ENCODE measurements around the gene ICOS. TPM values are rescaled to one million over a fixed set of nuclear protein-coding genes. Genes with fewer than 3 reads are reported as not detected.

The ICOS gene
- polyA plus RNA-seq, 1 donor from 2014 or later: not detected

- no peak overlapping the region for H2AFZ ChIP-seq (ENCODE audit: low read depth, low read length)
- H3K27me3 ChIP-seq (ENCODE audit: insufficient read depth, low read depth, low read length): no peaks in the 10 kb centered on the region
- H3K4me2 ChIP-seq (ENCODE audit: low read length): no peak overlapping the region
- no peaks in the 10 kb centered on the region for H3F3A ChIP-seq (ENCODE audit: insufficient read depth, low read length, poor library complexity, severe bottlenecking)
- H3K27ac ChIP-seq (ENCODE audit: low read length): no peak overlapping the region
- H3K36me3 ChIP-seq (ENCODE audit: insufficient read depth, low read length): no peaks in the 10 kb centered on the region
- no peak overlapping the region for H3K9ac ChIP-seq (ENCODE audit: low read length)
- H3K79me2 ChIP-seq (replicated peaks; ENCODE audit: insufficient read depth, low read length): no peaks in the 10 kb centered on the region
- H3K4me3 ChIP-seq (ENCODE audit: low read length): no peak overlapping the region
- TF ChIP-seq RAD21 (conservative IDR thresholded peaks at IDR 0.05) (no peak), EP300 (conservative IDR thresholded peaks at IDR 0.05; ENCODE audit: poor library complexity, severe bottlenecking) (peak; percentile 78), CTCF (IDR thresholded peaks at IDR 0.05; ENCODE audit: poor library complexity, severe bottlenecking) (no peak), REST (IDR thresholded peaks at IDR 0.05; ENCODE audit: borderline replicate concordance) (peak; percentile 76), POLR2AphosphoS5 (IDR thresholded peaks at IDR 0.05) (peak; percentile 69)
- no peaks in the 10 kb centered on the region for H4K20me1 ChIP-seq (ENCODE audit: insufficient read depth)
- H3K9me2 ChIP-seq (ENCODE audit: insufficient read depth, low read length): no peaks in the 10 kb centered on the region
- H3K9me3 ChIP-seq (ENCODE audit: low read length): no peaks in the 10 kb centered on the region
Measured at GRCh38 chr2:203936949-203937348, 386 bp downstream of the ICOS start.

GRCh38 chr2:203937788-203938187, 1.2 kb downstream of the ICOS start:
- H3K27me3 ChIP-seq (ENCODE audit: insufficient read depth, low read depth, low read length): no peaks in the 10 kb centered on the region
- no peaks in the 10 kb centered on the region for H4K20me1 ChIP-seq (ENCODE audit: insufficient read depth)
- H3K27ac ChIP-seq (ENCODE audit: low read length): no peak overlapping the region
- TF ChIP-seq EP300 (conservative IDR thresholded peaks at IDR 0.05; ENCODE audit: poor library complexity, severe bottlenecking) (no peak), EZH2 (IDR thresholded peaks at IDR 0.05; ENCODE audit: borderline replicate concordance, insufficient read depth, low read length, poor library complexity, severe bottlenecking) (no peak), MXI1 (conservative IDR thresholded peaks at IDR 0.05; ENCODE audit: poor library complexity, severe bottlenecking) (no peak), SMC3 (conservative IDR thresholded peaks at IDR 0.05; ENCODE audit: poor library complexity) (no peak), REST (IDR thresholded peaks at IDR 0.05; ENCODE audit: borderline replicate concordance) (no peak), CTCF (IDR thresholded peaks at IDR 0.05; ENCODE audit: poor library complexity, severe bottlenecking) (no peak)
- H3K9me3 ChIP-seq (ENCODE audit: low read length): no peaks in the 10 kb centered on the region
- H3K9ac ChIP-seq (ENCODE audit: low read length): no peak overlapping the region
- H3K4me2 ChIP-seq (ENCODE audit: low read length): no peak overlapping the region
- no peak overlapping the region for H3K4me3 ChIP-seq (ENCODE audit: low read length)
- no peak overlapping the region for H2AFZ ChIP-seq (ENCODE audit: low read depth, low read length)
- no peaks in the 10 kb centered on the region for H3K79me2 ChIP-seq (replicated peaks; ENCODE audit: insufficient read depth, low read length)
- no peaks in the 10 kb centered on the region for H3K36me3 ChIP-seq (ENCODE audit: insufficient read depth, low read length)
- H3F3A ChIP-seq (ENCODE audit: insufficient read depth, low read length, poor library complexity, severe bottlenecking): no peaks in the 10 kb centered on the region
- H3K9me2 ChIP-seq (ENCODE audit: insufficient read depth, low read length): no peaks in the 10 kb centered on the region
